Islet of Langerhans (tissue), 1 donor: Measurements from ENCODE around the gene HSBP1.

Experiments
- FAIRE-seq: peaks from one replicate; lab custom pipeline; 2011; peaks lifted over from hg19 to GRCh38; lab: Jason Lieb, UNC

The HSBP1 gene

GRCh38 chr16:83840060-83840617 is 32.4 kb downstream of the HSBP1 start:
- no peak for FAIRE-seq

DNA sequence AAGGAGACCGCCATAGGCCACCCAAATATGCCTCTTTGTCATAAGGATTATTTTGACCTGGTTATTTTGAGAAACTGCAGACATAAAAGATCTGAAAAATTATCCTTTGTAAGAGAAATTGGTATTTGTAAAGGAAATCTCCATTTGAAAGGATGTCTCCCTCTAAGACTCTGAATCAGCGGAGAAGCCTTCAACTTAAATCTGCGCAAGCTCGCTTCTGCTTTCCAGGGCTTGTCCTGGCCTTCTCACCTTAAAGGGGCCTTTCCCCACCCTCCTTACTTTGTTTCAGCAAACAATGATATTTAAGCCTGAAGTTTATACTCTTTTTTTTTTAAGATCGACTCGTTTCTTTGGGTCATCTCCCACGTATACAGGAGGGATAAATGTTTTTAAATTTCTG is 34.5 kb downstream of the HSBP1 start:
- FAIRE-seq: no peak

GRCh38 chr16:83842756-83843507 is 35.2 kb downstream of the HSBP1 start:
- no peak for FAIRE-seq

- FAIRE-seq: no peak
These were observed 35.9 kb downstream of the HSBP1 start for GRCh38 chr16:83843657-83844056.

DNA sequence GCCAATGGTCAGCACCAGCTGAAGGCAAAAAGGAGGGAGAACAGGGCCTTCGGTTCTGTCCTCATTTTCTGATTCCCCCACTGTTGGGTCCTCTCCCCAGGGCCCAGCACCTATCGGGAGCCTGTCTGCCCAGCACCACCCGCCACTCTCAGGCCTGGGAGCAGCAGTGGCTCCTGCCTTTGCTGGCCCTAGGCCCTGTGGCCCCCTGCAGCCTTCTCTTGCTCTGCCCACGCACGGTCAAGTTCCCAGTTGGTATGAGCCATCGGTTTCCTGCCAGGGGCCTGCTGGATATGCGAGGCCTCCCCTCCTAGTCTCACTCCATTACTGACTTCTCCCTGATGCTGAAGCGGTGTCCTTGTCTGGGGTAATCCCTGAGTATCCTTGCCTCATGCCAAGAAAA is 37.5 kb downstream of the HSBP1 start:
- FAIRE-seq: no peak

GRCh38 chr16:83847371-83848225 is 39.8 kb downstream of the HSBP1 start:
- no peak for FAIRE-seq

DNA sequence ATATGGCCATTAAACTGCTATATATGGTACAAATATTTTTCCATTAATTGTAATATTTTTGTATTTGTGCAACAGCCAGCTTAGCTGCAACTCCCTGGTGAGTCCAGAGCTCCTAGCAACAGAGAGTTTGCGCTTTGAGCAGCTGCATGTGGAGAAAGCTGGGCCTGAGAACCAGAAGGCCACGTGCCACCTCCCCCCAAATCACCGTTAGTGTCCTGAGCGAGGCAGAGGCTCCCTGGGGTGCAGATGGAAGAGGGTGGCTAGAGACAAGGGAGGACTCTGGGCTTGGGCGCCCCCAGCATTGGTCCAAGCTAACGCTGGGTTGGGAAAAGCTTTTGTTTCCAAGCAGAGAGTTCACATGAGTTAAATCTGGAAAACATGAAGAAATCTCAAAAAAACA is 41.6 kb downstream of the HSBP1 start:
- no peak for FAIRE-seq

GRCh38 chr16:83850947-83851346 is 43.2 kb downstream of the HSBP1 start:
- FAIRE-seq: no peak

DNA sequence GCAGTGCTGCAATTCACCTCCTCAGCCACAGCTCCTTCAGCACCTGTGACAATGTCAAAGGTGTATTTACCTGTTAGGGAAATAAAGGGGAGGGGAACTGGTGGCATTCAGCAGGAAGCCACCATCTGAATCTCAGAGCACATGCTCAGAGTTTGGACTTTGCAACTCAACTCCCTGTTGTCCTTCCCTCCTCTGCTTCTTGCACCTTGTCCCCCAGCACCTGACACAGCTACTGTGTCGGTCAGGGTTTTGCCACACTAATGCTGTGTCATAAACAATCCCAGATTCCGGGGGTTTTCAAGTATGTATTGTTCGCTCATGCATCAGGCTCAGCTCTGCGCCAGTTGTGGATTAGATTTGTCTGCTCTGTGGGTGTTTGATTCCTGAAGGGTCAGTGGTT is 43.7 kb downstream of the HSBP1 start:
- FAIRE-seq: no peak

DNA sequence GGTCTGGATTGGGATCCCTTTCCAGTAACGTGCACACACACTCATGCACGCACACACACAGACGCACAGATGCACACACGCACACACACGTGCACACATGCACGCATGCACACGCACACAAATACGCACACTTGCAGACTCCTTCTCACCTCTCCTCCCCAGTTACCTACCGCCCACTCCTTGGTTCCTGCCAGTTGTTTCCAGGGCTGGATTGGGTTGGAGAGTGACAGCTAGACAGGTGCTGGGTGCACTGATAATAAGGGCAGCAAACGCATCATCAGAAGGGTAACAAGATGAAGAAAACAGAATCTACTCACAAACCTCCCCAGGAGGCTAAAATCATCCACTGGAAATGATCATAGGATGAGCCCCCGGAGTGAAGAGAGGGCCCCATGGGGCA is 45.0 kb downstream of the HSBP1 start:
- FAIRE-seq: no peak

GRCh38 chr16:83853834-83854233 is 46.1 kb downstream of the HSBP1 start:
- FAIRE-seq: no peak

- FAIRE-seq: no peak
These were observed 46.6 kb downstream of the HSBP1 start for GRCh38 chr16:83854420-83854819.

DNA sequence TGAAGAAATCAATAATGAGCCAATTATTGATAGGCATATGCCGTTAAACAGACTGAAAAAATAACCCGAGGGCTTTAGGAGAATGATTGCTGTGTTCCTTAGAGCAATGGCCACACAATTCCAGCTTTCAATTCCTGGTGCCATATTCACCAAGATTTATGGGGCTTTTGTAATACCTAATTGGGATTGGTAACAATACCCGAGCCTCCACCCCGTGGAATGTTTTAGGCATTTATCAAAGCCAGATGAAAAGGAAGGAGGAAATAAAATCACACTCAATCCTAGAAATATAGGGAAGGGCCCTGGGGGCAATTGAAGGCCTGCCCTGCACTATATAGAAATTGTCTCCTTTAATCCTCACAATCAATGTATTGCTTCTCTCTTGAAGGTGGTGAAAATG is 49.0 kb downstream of the HSBP1 start:
- FAIRE-seq: no peak

DNA sequence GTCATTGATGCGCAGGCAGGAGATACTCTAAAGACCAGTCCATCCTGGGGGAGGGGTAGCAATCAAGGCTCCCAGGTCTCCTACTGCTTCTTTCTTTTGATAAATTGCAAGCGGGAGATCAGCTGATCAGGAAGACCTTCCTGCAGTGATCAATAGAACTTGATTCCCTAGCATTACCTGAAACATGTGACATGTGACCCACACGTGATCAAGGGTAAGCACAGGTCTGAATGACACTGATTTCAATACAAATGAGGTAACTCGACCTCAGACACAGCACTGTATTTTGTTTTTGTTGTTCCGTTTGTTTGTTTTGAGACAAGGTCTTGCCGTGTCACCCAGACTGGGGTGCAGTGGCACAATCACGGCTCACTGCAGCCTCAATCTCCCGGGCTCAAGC is 51.5 kb downstream of the HSBP1 start:
- no peak for FAIRE-seq

- no peak for FAIRE-seq
These were observed 54.9 kb downstream of the HSBP1 start for GRCh38 chr16:83862661-83863060.

DNA sequence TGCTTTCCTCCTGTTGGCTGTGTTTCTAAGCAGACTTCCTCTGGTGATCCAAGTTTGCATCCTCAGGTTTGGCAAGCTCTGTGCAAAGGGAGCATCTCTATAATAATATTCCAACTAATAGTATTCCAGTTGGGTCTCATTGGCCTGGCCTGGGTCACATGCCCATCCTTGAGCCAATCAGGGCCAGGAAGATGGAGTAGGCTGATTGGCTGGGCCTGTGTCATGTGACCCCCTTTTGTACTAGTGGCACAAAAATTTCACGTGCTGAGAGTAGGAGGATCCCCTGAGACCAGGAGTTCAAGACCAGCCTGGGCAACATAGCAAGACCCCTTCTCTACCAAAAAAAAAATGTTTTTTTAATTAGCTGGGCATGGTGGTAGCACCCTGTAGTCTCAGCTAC is 55.9 kb downstream of the HSBP1 start:
- no peak for FAIRE-seq
